ENCODE data around the gene THAP12. TPM values are rescaled to one million over a fixed set of nuclear protein-coding genes. Genes with fewer than 3 reads are reported as not detected.

THAP12 gene
- total RNA-seq, 2 donors from 2014 or later = 39.6 to 46.2 TPM

- H3K27me3 Mint-ChIP-seq (ENCODE audit: insufficient read depth) = no peaks in the 10 kb centered on the region
- peaks cover 34% of the 10 kb centered on the region for H3K36me3 Mint-ChIP-seq (ENCODE audit: low read depth)
- H3K4me1 Mint-ChIP-seq = peaks cover 6% of the 10 kb centered on the region
Observed at GRCh38 chr11:76362716-76363115, 18.2 kb downstream of the THAP12 start.

GRCh38 chr11:76361776-76362175, 19.2 kb downstream of the THAP12 start:
- WGBS, 2 experiments (ENCODE audit: insufficient coverage in 1 of 2, insufficient read length in 1 of 2) = 74 to 100% methylated on average over 1 to 2 of the region's 2 CpGs
- peaks cover 39% of the 10 kb centered on the region for H3K36me3 Mint-ChIP-seq (ENCODE audit: low read depth)
- Histone ChIP-seq H3K27ac (ENCODE audit: low read depth, low read length) (no peak overlapping the region), H3K27me3 (ENCODE audit: control insufficient read depth, insufficient read depth, low read length, poor library complexity, severe bottlenecking) (no peaks in the 10 kb centered on the region), H3K9me3 (ENCODE audit: control insufficient read depth, low read length) (no peaks in the 10 kb centered on the region), H3K36me3 (ENCODE audit: control insufficient read depth, insufficient read depth, low read length) (peaks cover 46% of the 10 kb centered on the region), H3K4me3 (ENCODE audit: low read length) (no peak overlapping the region), H3K9ac (ENCODE audit: extremely low read depth, low read length, poor library complexity, severe bottlenecking) (no peak overlapping the region), H3K4me1 (ENCODE audit: control insufficient read depth, insufficient read depth, low read length) (no peaks in the 10 kb centered on the region)
- H3K9me3 Mint-ChIP-seq = no peaks in the 10 kb centered on the region
- H3K27ac Mint-ChIP-seq = no peak overlapping the region
- H3K4me1 Mint-ChIP-seq = peaks cover 6% of the 10 kb centered on the region
- DNase-seq = no peak
- no peak for TF ChIP-seq CTCF (conservative IDR thresholded peaks at IDR 0.05)
- no peak overlapping the region for H3K4me3 Mint-ChIP-seq
- no peaks in the 10 kb centered on the region for H3K27me3 Mint-ChIP-seq (ENCODE audit: insufficient read depth)

More at GRCh38 chr11:76362716-76363115, 18.2 kb downstream of the THAP12 start:
- Histone ChIP-seq H3K4me1 (ENCODE audit: control insufficient read depth, insufficient read depth, low read length) (no peaks in the 10 kb centered on the region), H3K36me3 (ENCODE audit: control insufficient read depth, insufficient read depth, low read length) (peaks cover 39% of the 10 kb centered on the region), H3K9me3 (ENCODE audit: control insufficient read depth, low read length) (no peaks in the 10 kb centered on the region), H3K4me3 (ENCODE audit: low read length) (no peak overlapping the region), H3K9ac (ENCODE audit: extremely low read depth, low read length, poor library complexity, severe bottlenecking) (no peak overlapping the region), H3K27me3 (ENCODE audit: control insufficient read depth, insufficient read depth, low read length, poor library complexity, severe bottlenecking) (no peaks in the 10 kb centered on the region), H3K27ac (ENCODE audit: low read depth, low read length) (no peak overlapping the region)
- no peak overlapping the region for H3K4me3 Mint-ChIP-seq
- H3K9me3 Mint-ChIP-seq = no peaks in the 10 kb centered on the region
- WGBS, 2 experiments (ENCODE audit: insufficient coverage in 1 of 2, insufficient read length in 1 of 2) = 83 to 96% methylated on average over 2 to 6 of the region's 7 CpGs
- no peak for TF ChIP-seq CTCF (conservative IDR thresholded peaks at IDR 0.05)
- H3K27ac Mint-ChIP-seq = no peak overlapping the region
- DNase-seq = no peak

- no peak for TF ChIP-seq CTCF (conservative IDR thresholded peaks at IDR 0.05)
- no peaks in the 10 kb centered on the region for H3K27me3 ChIP-seq (ENCODE audit: control insufficient read depth, insufficient read depth, low read length, poor library complexity, severe bottlenecking)
- H3K4me1 ChIP-seq (ENCODE audit: control insufficient read depth, insufficient read depth, low read length) = no peaks in the 10 kb centered on the region
- Mint-ChIP-seq H3K27me3 (ENCODE audit: insufficient read depth) (no peaks in the 10 kb centered on the region), H3K36me3 (ENCODE audit: low read depth) (peaks cover 39% of the 10 kb centered on the region), H3K27ac (no peak overlapping the region), H3K4me1 (peaks cover 6% of the 10 kb centered on the region), H3K4me3 (no peak overlapping the region), H3K9me3 (no peaks in the 10 kb centered on the region)
- no peak overlapping the region for H3K27ac ChIP-seq (ENCODE audit: low read depth, low read length)
- no peak overlapping the region for H3K9ac ChIP-seq (ENCODE audit: extremely low read depth, low read length, poor library complexity, severe bottlenecking)
- H3K9me3 ChIP-seq (ENCODE audit: control insufficient read depth, low read length) = no peaks in the 10 kb centered on the region
- H3K36me3 ChIP-seq (ENCODE audit: control insufficient read depth, insufficient read depth, low read length) = peaks cover 48% of the 10 kb centered on the region
- DNase-seq = no peak
- H3K4me3 ChIP-seq (ENCODE audit: low read length) = no peak overlapping the region
Observed at GRCh38 chr11:76361374-76361773, 19.6 kb downstream of the THAP12 start.

All from endodermal cell (in vitro differentiated cells).